Calu3 (cell line): ENCODE data around the gene SPACA7. TPM values are rescaled to one million over a fixed set of nuclear protein-coding genes. Genes with fewer than 3 reads are reported as not detected.

ENCODE experiments used
- BruUV-seq: library from RNA; stranded (reverse); fragments of 400-500 nt; replicated peaks from 2 replicates; lab custom pipeline; 2021; lab: Mats Ljungman, UMichigan
- CTCF ChIA-PET: fragments of 300-600 bp; sonication (Branson Sonifier 250); formaldehyde crosslinking; loops from one replicate; lab custom pipeline; 2022; ENCODE audit warnings: antibody characterized with exemption; lab: Charles Lee
- DNase-seq: peaks from one replicate; pipeline ENCODE4 v3.0.0; 2022
- H3K27ac Mint-ChIP-seq: one replicate; pipeline ENCODE4 v1.8.0; 2022; ENCODE audit warnings: mixed read lengths; ENCODE audit not compliant: unreplicated experiment
- H3K27me3 Mint-ChIP-seq: one replicate; pipeline ENCODE4 v1.8.0; 2022; ENCODE audit warnings: mixed read lengths; ENCODE audit not compliant: unreplicated experiment
- H3K36me3 Mint-ChIP-seq: one replicate; pipeline ENCODE4 v1.8.0; 2022; ENCODE audit warnings: mild to moderate bottlenecking, moderate library complexity, mixed read lengths; ENCODE audit not compliant: insufficient read depth, unreplicated experiment
- H3K4me1 Mint-ChIP-seq: one replicate; pipeline ENCODE4 v1.8.0; 2022; ENCODE audit warnings: mild to moderate bottlenecking, low read depth, mixed read lengths; ENCODE audit not compliant: unreplicated experiment
- H3K4me3 Mint-ChIP-seq: one replicate; pipeline ENCODE4 v1.8.0; 2022; ENCODE audit warnings: mild to moderate bottlenecking, low read depth, moderate library complexity, mixed read lengths; ENCODE audit not compliant: unreplicated experiment
- H3K9me3 Mint-ChIP-seq: one replicate; pipeline ENCODE4 v1.8.0; 2022; ENCODE audit warnings: low read depth, mixed read lengths; ENCODE audit not compliant: unreplicated experiment
- CTCF ChIP-seq: fragments of 200-600 bp; IDR thresholded peaks from one replicate; pipeline ENCODE4 v1.8.0; 2022; ENCODE audit warnings: antibody characterized with exemption; ENCODE audit not compliant: unreplicated experiment
- intact Hi-C: fragments of 100-400 bp; cut with micrococcal nuclease; formaldehyde crosslinking; loops from one replicate; pipeline ENCODE4 v1.10.0; 2022; ENCODE audit not compliant: unreplicated experiment
- total RNA-seq: library from RNA; stranded (reverse); gene quantifications from 2 replicates; pipeline ENCODE4 v1.2.3, GENCODE V29; 2022

SPACA7 gene
- total RNA-seq, 1 experiment from 2014 or later: not detected

DNA sequence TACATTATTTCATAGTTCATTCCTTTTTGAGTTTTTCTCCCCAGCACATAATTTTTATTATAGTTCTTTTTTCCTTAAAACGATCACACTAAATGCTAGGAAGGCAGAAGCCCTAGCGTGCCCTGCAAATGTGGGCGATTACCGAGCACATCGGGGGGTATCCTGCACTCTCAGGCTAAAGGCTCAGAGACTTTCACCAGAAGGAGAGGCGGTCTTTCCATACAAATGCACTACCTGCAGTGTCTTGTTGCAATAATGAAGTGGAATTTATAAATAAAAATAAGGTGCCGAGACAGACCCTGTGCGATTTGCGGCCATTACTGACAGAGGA lies 29.3 kb upstream of the SPACA7 start:
- no peak overlapping the region for H3K4me3 Mint-ChIP-seq

DNA sequence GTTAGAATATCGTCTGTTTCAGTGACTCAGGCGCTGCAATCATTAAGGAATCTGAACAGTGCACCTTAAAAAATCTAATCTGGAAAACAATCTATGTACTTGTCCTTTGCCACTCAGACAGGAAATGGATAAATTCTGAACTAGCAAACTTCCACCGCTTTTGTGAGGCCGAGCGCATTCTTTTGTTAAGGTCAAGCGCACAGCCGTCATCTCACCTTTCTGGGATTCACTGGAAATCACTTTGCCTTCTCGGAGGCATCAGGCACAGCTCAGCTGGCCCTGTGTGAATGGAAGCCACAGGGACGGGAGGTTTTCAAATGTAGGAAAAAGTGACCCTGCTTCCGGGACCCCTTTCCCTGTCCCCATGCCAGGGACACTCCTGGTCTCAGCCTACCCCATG lies 28.2 kb upstream of the SPACA7 start:
- BruUV-seq: no TSS peak
- CTCF ChIA-PET: no interaction called here
- Mint-ChIP-seq H3K9me3 (no peaks in the 10 kb centered on the region), H3K36me3 (no peaks in the 10 kb centered on the region), H3K4me3 (no peak overlapping the region), H3K27ac (no peak overlapping the region), H3K27me3 (no peaks in the 10 kb centered on the region), H3K4me1 (no peaks in the 10 kb centered on the region)
- no peak for DNase-seq
- intact Hi-C loops: no loop called here
- TF ChIP-seq CTCF: no peak

More for the DNA sequence above, 29.3 kb upstream of the SPACA7 start:
- H3K27ac Mint-ChIP-seq: no peak overlapping the region
- no peaks in the 10 kb centered on the region for H3K9me3 Mint-ChIP-seq
- intact Hi-C loops: no loop called here
- no peak for TF ChIP-seq CTCF
- H3K4me1 Mint-ChIP-seq: no peaks in the 10 kb centered on the region
- CTCF ChIA-PET: no interaction called here
- no peaks in the 10 kb centered on the region for H3K27me3 Mint-ChIP-seq
- no peaks in the 10 kb centered on the region for H3K36me3 Mint-ChIP-seq
- no TSS peak for BruUV-seq
- no peak for DNase-seq

GRCh38 chr13:112348642-112349345 lies 27.4 kb upstream of the SPACA7 start:
- BruUV-seq: no TSS peak
- TF ChIP-seq CTCF: no peak
- H3K27me3 Mint-ChIP-seq: no peaks in the 10 kb centered on the region
- no peak overlapping the region for H3K27ac Mint-ChIP-seq
- CTCF ChIA-PET: no interaction called here
- intact Hi-C loops: no loop called here
- H3K4me3 Mint-ChIP-seq: no peak overlapping the region
- H3K9me3 Mint-ChIP-seq: no peaks in the 10 kb centered on the region
- no peaks in the 10 kb centered on the region for H3K4me1 Mint-ChIP-seq
- no peaks in the 10 kb centered on the region for H3K36me3 Mint-ChIP-seq
- DNase-seq: no peak

DNA sequence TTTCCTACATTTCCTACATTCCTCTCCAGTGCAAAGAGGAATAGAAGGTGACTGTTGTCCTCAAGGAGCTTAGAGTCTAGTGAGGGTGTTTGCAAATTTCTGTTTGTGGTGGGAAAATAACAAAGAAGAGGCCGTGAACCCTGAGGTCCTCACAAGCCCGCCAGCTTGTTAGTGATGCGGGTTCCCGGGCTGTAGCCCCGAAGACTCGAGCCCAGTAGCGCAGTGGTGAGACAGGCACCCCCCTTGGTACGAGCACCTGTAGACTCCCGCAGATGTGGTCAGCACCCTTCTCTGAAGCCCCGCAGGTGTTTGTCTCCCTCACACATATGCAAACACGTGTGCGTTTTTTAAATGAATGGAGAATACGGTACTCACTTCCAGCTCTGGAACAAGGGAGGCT lies 26.5 kb upstream of the SPACA7 start:
- no TSS peak for BruUV-seq
- intact Hi-C loops: no loop called here
- no peaks in the 10 kb centered on the region for H3K27me3 Mint-ChIP-seq
- no peak overlapping the region for H3K27ac Mint-ChIP-seq
- DNase-seq: no peak
- no peaks in the 10 kb centered on the region for H3K9me3 Mint-ChIP-seq
- CTCF ChIA-PET: no interaction called here
- TF ChIP-seq CTCF: no peak
- H3K4me3 Mint-ChIP-seq: no peak overlapping the region
- no peaks in the 10 kb centered on the region for H3K36me3 Mint-ChIP-seq
- no peaks in the 10 kb centered on the region for H3K4me1 Mint-ChIP-seq
